IMR-90 (cell line): ENCODE measurements around the gene VAC14. TPM values are rescaled to one million over a fixed set of nuclear protein-coding genes. Genes with fewer than 3 reads are reported as not detected.

Experiments
- ATAC-seq: fragments of 200-7000 bp; cut with Tn5 transposase; 2 replicates; pipeline ENCODE4 v1.9.1; 2020; ENCODE audit warnings: low read depth, mild to moderate bottlenecking, moderate library complexity
- BruUV-seq: library from RNA; stranded (reverse); fragments of 400-500 nt; replicated peaks from 2 replicates; lab custom pipeline; 2021; lab: Mats Ljungman, UMichigan
- CTCF ChIA-PET: fragments of 300-600 bp; formaldehyde crosslinking; extraction: SDS; loops from one replicate; lab custom pipeline; 2021; ENCODE audit warnings: antibody characterized with exemption; lab: Yijun Ruan, JAX
- POLR2A ChIA-PET: fragments of 300-600 bp; sonication (Branson Sonifier 250); formaldehyde crosslinking; loops from one replicate; lab custom pipeline; 2022; ENCODE audit warnings: antibody characterized with exemption; ENCODE audit not compliant: unreplicated experiment; lab: Charles Lee
- DNase-seq: peaks from one replicate; pipeline ENCODE4 v3.0.0; 2013
- H2AFZ ChIP-seq: replicated peaks from 2 replicates; pipeline ENCODE3; 2013; ENCODE audit warnings: low read length, mild to moderate bottlenecking; ENCODE audit not compliant: poor library complexity
- H2AK5ac ChIP-seq: 2 replicates; pipeline ENCODE4 v1.6.1; 2013; ENCODE audit warnings: low read depth, low read length, inconsistent platforms
- H2AK9ac ChIP-seq: replicated peaks from 2 replicates; pipeline ENCODE3; 2013; ENCODE audit warnings: mild to moderate bottlenecking, low read depth, low read length, moderate library complexity; ENCODE audit not compliant: poor library complexity
- H2BK120ac ChIP-seq: 2 replicates; pipeline ENCODE4 v1.6.1; 2013; ENCODE audit warnings: low read depth, low read length, inconsistent platforms
- H2BK15ac ChIP-seq: 3 replicates; pipeline ENCODE4 v1.6.1; 2013; ENCODE audit warnings: low read depth, low read length, inconsistent platforms
- H2BK20ac ChIP-seq: 2 replicates; pipeline ENCODE4 v1.6.1; 2013; ENCODE audit warnings: low read depth, mild to moderate bottlenecking, inconsistent platforms, low read length, moderate library complexity
- H2BK5ac ChIP-seq: 2 replicates; pipeline ENCODE4 v1.6.1; 2013; ENCODE audit warnings: mild to moderate bottlenecking, low read depth, low read length, inconsistent platforms; ENCODE audit not compliant: poor library complexity, severe bottlenecking
- H3K14ac ChIP-seq: replicated peaks from 2 replicates; pipeline ENCODE4 v1.6.1; 2013; ENCODE audit warnings: low read depth, low read length, inconsistent platforms
- H3K18ac ChIP-seq: 2 replicates; pipeline ENCODE4 v1.6.1; 2013; ENCODE audit warnings: low read depth, low read length, control low read depth
- H3K23ac ChIP-seq: 2 replicates; pipeline ENCODE4 v1.6.1; 2013; ENCODE audit warnings: low read depth, low read length, inconsistent platforms
- H3K27ac ChIP-seq: 2 replicates; pipeline ENCODE4 v1.5.1; 2013; ENCODE audit warnings: mild to moderate bottlenecking, control low read depth, low read length; ENCODE audit not compliant: insufficient read depth
- H3K27me3 ChIP-seq: 2 replicates; pipeline ENCODE4 v1.6.1; 2013; ENCODE audit warnings: low read length; ENCODE audit not compliant: control insufficient read depth, insufficient read depth
- H3K36me3 ChIP-seq: 2 replicates; pipeline ENCODE4 v1.6.1; 2013; ENCODE audit warnings: low read length, mixed read lengths; ENCODE audit not compliant: control insufficient read depth, insufficient read depth
- H3K4ac ChIP-seq: 2 replicates; pipeline ENCODE4 v1.6.1; 2013; ENCODE audit warnings: low read depth, low read length, inconsistent platforms
- H3K4me1 ChIP-seq: 2 replicates; pipeline ENCODE4 v1.6.1; 2013; ENCODE audit warnings: low read length, mixed read lengths; ENCODE audit not compliant: control insufficient read depth, insufficient read depth
- H3K4me2 ChIP-seq: 2 replicates; pipeline ENCODE4 v1.6.1; 2013; ENCODE audit warnings: low read depth, mild to moderate bottlenecking, control low read depth, low read length, moderate library complexity
- H3K4me3 ChIP-seq: 2 replicates; pipeline ENCODE4 v1.5.1; 2013; ENCODE audit warnings: low read depth, mild to moderate bottlenecking, control low read depth, low read length, moderate library complexity; ENCODE audit not compliant: insufficient read depth
- H3K56ac ChIP-seq: 2 replicates; pipeline ENCODE4 v1.6.1; 2013; ENCODE audit warnings: low read length, inconsistent platforms; ENCODE audit not compliant: insufficient read depth; ENCODE audit errors: extremely low read depth
- H3K79me1 ChIP-seq, 2 experiments: 2 replicates each; pipeline ENCODE4 v1.6.1; 2013; ENCODE audit warnings: low read length in 2 of 2, inconsistent platforms in 1 of 2, low read depth in 1 of 2
- H3K9ac ChIP-seq: 2 replicates; pipeline ENCODE4 v1.6.1; 2013; ENCODE audit warnings: low read depth, low read length, control low read depth
- H3K9me1 ChIP-seq: 2 replicates; pipeline ENCODE4 v1.6.1; 2013; ENCODE audit warnings: low read length, inconsistent platforms; ENCODE audit not compliant: insufficient read depth
- H3K9me3 ChIP-seq: 2 replicates; pipeline ENCODE4 v1.6.1; 2013; ENCODE audit warnings: low read length; ENCODE audit not compliant: control insufficient read depth, insufficient read depth
- H4K20me1 ChIP-seq: 2 replicates; pipeline ENCODE4 v1.6.1; 2013; ENCODE audit warnings: low read length, inconsistent platforms; ENCODE audit not compliant: insufficient read depth
- H4K5ac ChIP-seq: 2 replicates; pipeline ENCODE4 v1.6.1; 2013; ENCODE audit warnings: mild to moderate bottlenecking, low read depth, low read length, control low read depth
- H4K8ac ChIP-seq, 2 experiments: 2 replicates each; pipeline ENCODE4 v1.6.1; 2013; ENCODE audit warnings: low read depth in 2 of 2, low read length in 2 of 2, control low read depth in 1 of 2, inconsistent platforms in 1 of 2
- H4K91ac ChIP-seq: 2 replicates; pipeline ENCODE4 v1.6.1; 2013; ENCODE audit warnings: low read depth, low read length, inconsistent platforms; ENCODE audit not compliant: insufficient read depth
- BHLHE40 ChIP-seq: fragments of 150-350 bp; IDR thresholded peaks from 2 replicates; pipeline ENCODE4 v1.6.1; 2016; ENCODE audit warnings: mild to moderate bottlenecking, low read depth, low read length
- CEBPB ChIP-seq: IDR thresholded peaks from 2 replicates; pipeline ENCODE4 v1.6.1; 2012; ENCODE audit warnings: low read depth, low read length, improper control_type of control experiment
- CHD1 ChIP-seq: IDR thresholded peaks from 2 replicates; pipeline ENCODE4 v1.6.1; 2012; ENCODE audit warnings: low read depth, low read length, improper control_type of control experiment
- FOS ChIP-seq: fragments of 150-350 bp; IDR thresholded peaks from 2 replicates; pipeline ENCODE4 v1.6.1; 2016; ENCODE audit warnings: low read depth, low read length
- MAFK ChIP-seq: IDR thresholded peaks from 2 replicates; pipeline ENCODE4 v1.6.1; 2012; ENCODE audit warnings: low read depth, low read length, improper control_type of control experiment
- MAZ ChIP-seq: IDR thresholded peaks from 2 replicates; pipeline ENCODE4 v1.6.1; 2012; ENCODE audit warnings: low read depth, mild to moderate bottlenecking, low read length, improper control_type of control experiment, moderate library complexity, borderline replicate concordance
- MXI1 ChIP-seq: IDR thresholded peaks from 2 replicates; pipeline ENCODE4 v1.6.1; 2012; ENCODE audit warnings: low read depth, mild to moderate bottlenecking, low read length, moderate library complexity, borderline replicate concordance
- NFE2L2 ChIP-seq: fragments of 150-350 bp; IDR thresholded peaks from 2 replicates; pipeline ENCODE4 v1.6.1; 2016; ENCODE audit warnings: low read depth, mild to moderate bottlenecking, low read length
- POLR2A ChIP-seq: IDR thresholded peaks from 2 replicates; pipeline ENCODE4 v1.6.1; 2012; ENCODE audit warnings: mild to moderate bottlenecking, low read depth, low read length
- RAD21 ChIP-seq: IDR thresholded peaks from 2 replicates; pipeline ENCODE4 v1.6.1; 2012; ENCODE audit warnings: low read length, improper control_type of control experiment
- RCOR1 ChIP-seq: IDR thresholded peaks from 2 replicates; pipeline ENCODE4 v1.6.1; 2012; ENCODE audit warnings: mild to moderate bottlenecking, low read length, improper control_type of control experiment; ENCODE audit not compliant: insufficient replicate concordance
- RFX5 ChIP-seq: IDR thresholded peaks from 2 replicates; pipeline ENCODE4 v1.8.0; 2012; ENCODE audit warnings: low read depth, mild to moderate bottlenecking, low read length, moderate library complexity
- SMC3 ChIP-seq: fragments of 150-350 bp; IDR thresholded peaks from 2 replicates; pipeline ENCODE4 v1.6.1; 2016; ENCODE audit warnings: low read depth, mild to moderate bottlenecking, antibody characterized with exemption, low read length, moderate library complexity
- WGBS, 2 experiments: methylation state at CpG; one replicate each; pipeline versions ENCODE4 v1.1.5 to v1.1.7; 2013; ENCODE audit warnings: missing lambda C conversion rate in 2 of 2; ENCODE audit not compliant: insufficient read length in 1 of 2; ENCODE audit errors: extremely low coverage in 2 of 2; 5-methylcytosine and 5-hydroxymethylcytosine counted together
- dilution Hi-C: fragments of 300-500 bp; cut with HindIII; formaldehyde crosslinking; loops from one replicate; pipeline ENCODE4 v1.14.3; 2018; ENCODE audit warnings: low sequenced_read_pairs; ENCODE audit not compliant: unreplicated experiment
- in situ Hi-C: fragments of 300-500 bp; cut with MboI; formaldehyde crosslinking; loops from 3 replicates; pipeline ENCODE4 v1.14.3; 2019; ENCODE audit warnings: low sequenced_read_pairs, inconsistent platforms, mixed read lengths
- intact Hi-C: fragments of 100-400 bp; cut with micrococcal nuclease; formaldehyde crosslinking; loops from 2 replicates; pipeline ENCODE4 v1.10.0; 2022
- polyA plus RNA-seq, 3 experiments: library from polyadenylated mRNA; depleted of rRNA; stranded (reverse); fragments of >200 nt; gene quantifications; 2 replicates each; pipeline ENCODE4 v1.2.3, GENCODE V29; 2012; ENCODE audit warnings: low replicate concordance in 1 of 3
- total RNA-seq: library from RNA; depleted of rRNA; stranded (reverse); fragments of >200 nt; gene quantifications from 2 replicates; pipeline ENCODE4 v1.2.3, GENCODE V29; 2012
- TF ChIP-seq, protein P1 (sequence below): conservative IDR thresholded peaks from 2 replicates; pipeline ENCODE4 v1.5.1; 2012; ENCODE audit warnings: mild to moderate bottlenecking, low read depth, low read length, improper control_type of control experiment
- TF ChIP-seq, protein P2 (sequence below): fragments of 150-350 bp; IDR thresholded peaks from 2 replicates; pipeline ENCODE4 v1.6.1; 2016; ENCODE audit warnings: low read depth, mild to moderate bottlenecking, low read length, moderate library complexity, borderline replicate concordance
- TF ChIP-seq, protein P3 (sequence below): fragments of 150-350 bp; IDR thresholded peaks from 2 replicates; pipeline ENCODE4 v1.6.1; 2017; ENCODE audit warnings: mild to moderate bottlenecking, antibody characterized with exemption, low read length, low read depth

VAC14 gene
- total and polyA plus RNA-seq, 2 of the 4 experiments (the other 2 are of a cell fraction): 21.1 to 40.2 TPM

DNA sequence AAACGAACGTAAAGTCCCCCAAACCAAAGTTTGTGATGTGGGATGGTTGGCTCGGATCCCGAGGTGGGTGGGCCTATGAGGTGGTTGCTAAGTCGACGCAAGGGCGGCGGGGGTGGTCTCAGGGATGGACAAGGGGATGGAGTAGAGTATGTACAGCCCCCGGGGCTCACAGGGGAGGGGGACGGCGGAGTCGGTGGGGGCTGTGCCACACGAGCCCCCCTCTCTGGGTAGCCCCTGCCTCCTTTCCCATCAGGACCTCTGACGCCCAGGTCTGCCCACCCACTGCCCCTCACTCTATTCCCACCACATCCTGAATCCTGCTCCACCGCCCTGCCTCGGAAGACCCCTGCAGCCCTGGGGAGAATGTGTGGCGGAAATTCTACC, 139.4 kb downstream of the VAC14 start:
- H3K9me3 ChIP-seq: no peaks in the 10 kb centered on the region
- ChIA-PET POLR2A (no interaction called here), CTCF (interaction anchor here (1.2 kb wide), 1 partner anchor 110 kb away, joined by 3 read pairs; no protein-coding TSS in a partner anchor)
- peak overlapping the region; percentile 66 for H2AK9ac ChIP-seq
- no peak overlapping the region for H3K27ac ChIP-seq
- H4K8ac ChIP-seq: no peak overlapping the region
- no peaks in the 10 kb centered on the region for H3K27me3 ChIP-seq
- intact Hi-C loops (no loop called here), dilution Hi-C loops (no loop called here), in situ Hi-C loops (no loop called here)
- no peak overlapping the region for H4K5ac ChIP-seq
- BruUV-seq: no TSS peak
- DNase-seq (no peak), ATAC-seq (no peak)
- no peaks in the 10 kb centered on the region for H3K9me1 ChIP-seq
- no peak overlapping the region for H3K18ac ChIP-seq
- no peak overlapping the region for H3K4ac ChIP-seq
- no peak overlapping the region for H3K14ac ChIP-seq
- H3K9ac ChIP-seq: no peak overlapping the region
- peaks cover 43% of the 10 kb centered on the region for H3K36me3 ChIP-seq
- H3K4me3 ChIP-seq: no peak overlapping the region
- no peak overlapping the region for H2BK120ac ChIP-seq
- H3K4me2 ChIP-seq: no peak overlapping the region
- peaks cover 3% of the 10 kb centered on the region; the same call in 1 of the 2 replicates for H3K4me1 ChIP-seq
- H4K91ac ChIP-seq: no peak overlapping the region
- H2BK5ac ChIP-seq: no peak overlapping the region
- no peak overlapping the region for H2AFZ ChIP-seq
- H2AK5ac ChIP-seq: no peak overlapping the region
- no peak overlapping the region for H3K23ac ChIP-seq
- H3K79me1 ChIP-seq: peaks cover 0 to 35% of the 10 kb centered on the region in 2 experiments; a peak in 3 of 4 replicates
- WGBS, 2 experiments: 64% methylated on average over 3 of the region's 17 CpGs; no CpG with 5 or more reads in 1 of the 2 experiments
- H2BK15ac ChIP-seq: no peak overlapping the region
- no peak overlapping the region for H2BK20ac ChIP-seq
- peaks cover 52% of the 10 kb centered on the region for H4K20me1 ChIP-seq
- H3K56ac ChIP-seq: no peak overlapping the region
- TF ChIP-seq RFX5: no peak
- no peak for TF ChIP-seq RCOR1
- no peak for TF ChIP-seq FOS
- no peak for TF ChIP-seq BHLHE40
- no peak for TF ChIP-seq RAD21
- TF ChIP-seq CEBPB: no peak
- no peak for TF ChIP-seq CHD1
- TF ChIP-seq, protein P1, sequence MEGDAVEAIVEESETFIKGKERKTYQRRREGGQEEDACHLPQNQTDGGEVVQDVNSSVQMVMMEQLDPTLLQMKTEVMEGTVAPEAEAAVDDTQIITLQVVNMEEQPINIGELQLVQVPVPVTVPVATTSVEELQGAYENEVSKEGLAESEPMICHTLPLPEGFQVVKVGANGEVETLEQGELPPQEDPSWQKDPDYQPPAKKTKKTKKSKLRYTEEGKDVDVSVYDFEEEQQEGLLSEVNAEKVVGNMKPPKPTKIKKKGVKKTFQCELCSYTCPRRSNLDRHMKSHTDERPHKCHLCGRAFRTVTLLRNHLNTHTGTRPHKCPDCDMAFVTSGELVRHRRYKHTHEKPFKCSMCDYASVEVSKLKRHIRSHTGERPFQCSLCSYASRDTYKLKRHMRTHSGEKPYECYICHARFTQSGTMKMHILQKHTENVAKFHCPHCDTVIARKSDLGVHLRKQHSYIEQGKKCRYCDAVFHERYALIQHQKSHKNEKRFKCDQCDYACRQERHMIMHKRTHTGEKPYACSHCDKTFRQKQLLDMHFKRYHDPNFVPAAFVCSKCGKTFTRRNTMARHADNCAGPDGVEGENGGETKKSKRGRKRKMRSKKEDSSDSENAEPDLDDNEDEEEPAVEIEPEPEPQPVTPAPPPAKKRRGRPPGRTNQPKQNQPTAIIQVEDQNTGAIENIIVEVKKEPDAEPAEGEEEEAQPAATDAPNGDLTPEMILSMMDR: no peak
- TF ChIP-seq POLR2A: no peak
- TF ChIP-seq MAFK: no peak
- TF ChIP-seq, protein P2, sequence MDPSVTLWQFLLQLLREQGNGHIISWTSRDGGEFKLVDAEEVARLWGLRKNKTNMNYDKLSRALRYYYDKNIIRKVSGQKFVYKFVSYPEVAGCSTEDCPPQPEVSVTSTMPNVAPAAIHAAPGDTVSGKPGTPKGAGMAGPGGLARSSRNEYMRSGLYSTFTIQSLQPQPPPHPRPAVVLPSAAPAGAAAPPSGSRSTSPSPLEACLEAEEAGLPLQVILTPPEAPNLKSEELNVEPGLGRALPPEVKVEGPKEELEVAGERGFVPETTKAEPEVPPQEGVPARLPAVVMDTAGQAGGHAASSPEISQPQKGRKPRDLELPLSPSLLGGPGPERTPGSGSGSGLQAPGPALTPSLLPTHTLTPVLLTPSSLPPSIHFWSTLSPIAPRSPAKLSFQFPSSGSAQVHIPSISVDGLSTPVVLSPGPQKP: no peak
- TF ChIP-seq NFE2L2: no peak
- no peak for TF ChIP-seq SMC3
- TF ChIP-seq, protein P3, sequence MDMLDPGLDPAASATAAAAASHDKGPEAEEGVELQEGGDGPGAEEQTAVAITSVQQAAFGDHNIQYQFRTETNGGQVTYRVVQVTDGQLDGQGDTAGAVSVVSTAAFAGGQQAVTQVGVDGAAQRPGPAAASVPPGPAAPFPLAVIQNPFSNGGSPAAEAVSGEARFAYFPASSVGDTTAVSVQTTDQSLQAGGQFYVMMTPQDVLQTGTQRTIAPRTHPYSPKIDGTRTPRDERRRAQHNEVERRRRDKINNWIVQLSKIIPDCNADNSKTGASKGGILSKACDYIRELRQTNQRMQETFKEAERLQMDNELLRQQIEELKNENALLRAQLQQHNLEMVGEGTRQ: no peak
- no peak for TF ChIP-seq MXI1
- TF ChIP-seq MAZ: no peak
